Measurements from ENCODE around the gene CIAO2B.

CIAO2B gene

DNA sequence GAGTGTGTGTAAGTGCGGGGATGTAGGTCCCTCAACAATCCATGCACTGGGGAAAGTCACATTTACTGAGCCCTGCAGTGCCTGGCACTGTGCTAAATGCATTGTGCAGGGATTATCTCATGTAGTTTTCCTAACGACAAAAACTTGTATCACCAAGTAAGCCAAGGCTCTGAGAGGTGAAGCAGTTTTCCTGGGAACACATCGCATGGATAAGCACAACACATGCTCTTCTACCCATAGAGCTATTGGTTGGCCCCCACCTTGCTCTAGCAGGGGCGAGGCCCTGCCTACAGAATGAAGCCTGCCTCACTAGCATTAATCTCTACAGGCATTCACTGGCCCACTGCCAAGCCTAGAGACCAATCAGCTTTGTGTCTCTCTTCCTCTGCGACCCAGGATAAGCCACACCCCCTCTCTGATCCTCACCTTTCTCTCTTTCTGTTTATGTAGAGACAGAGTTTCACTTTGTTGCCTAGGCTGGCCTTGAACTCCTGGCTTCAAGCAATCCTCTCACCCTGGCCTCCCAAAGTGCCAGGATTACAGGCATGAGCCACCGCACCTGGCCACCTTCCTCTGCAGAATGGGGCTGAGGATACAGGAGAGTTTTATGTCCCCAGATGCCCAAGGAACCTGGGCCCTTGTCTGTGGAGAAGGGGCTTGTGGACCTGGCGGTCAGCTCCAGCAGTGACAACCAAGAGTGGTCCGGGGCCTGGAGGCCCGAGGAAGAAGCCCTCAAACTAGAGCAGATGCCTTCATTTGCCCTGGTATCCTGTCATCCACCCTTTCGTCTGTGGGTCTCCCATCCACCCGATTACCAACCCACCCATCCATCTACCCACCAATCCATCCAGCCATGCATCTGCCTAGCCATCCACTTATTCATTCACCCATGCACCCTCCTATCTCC is 28.3 kb downstream of the CIAO2B start:
- Histone ChIP-seq H3K4me3 (ENCODE audit: low read length in 2 of 2) (no peak overlapping the region), H3K36me3 (ENCODE audit: control insufficient read depth in 2 of 2, insufficient read depth in 2 of 2, low read length in 2 of 2) (no peaks in the 10 kb centered on the region), H3K27ac (ENCODE audit: low read depth in 2 of 2, low read length in 2 of 2) (peak overlapping the region; percentile 6 to 43), H3K9me3 (ENCODE audit: control insufficient read depth in 2 of 2, low read length in 2 of 2) (no peaks in the 10 kb centered on the region), H3K4me1 (ENCODE audit: control insufficient read depth in 2 of 2, insufficient read depth in 2 of 2, low read length in 2 of 2) (peaks cover 17 to 18% of the 10 kb centered on the region in 2 donors), H3K9ac (ENCODE audit: low read depth in 1 of 2, low read length in 2 of 2) (peak overlapping the region in 1 of 2 donors; percentile 0), H3K27me3 (ENCODE audit: control insufficient read depth in 2 of 2, insufficient read depth in 2 of 2, low read length in 2 of 2) (no peaks in the 10 kb centered on the region)

DNA sequence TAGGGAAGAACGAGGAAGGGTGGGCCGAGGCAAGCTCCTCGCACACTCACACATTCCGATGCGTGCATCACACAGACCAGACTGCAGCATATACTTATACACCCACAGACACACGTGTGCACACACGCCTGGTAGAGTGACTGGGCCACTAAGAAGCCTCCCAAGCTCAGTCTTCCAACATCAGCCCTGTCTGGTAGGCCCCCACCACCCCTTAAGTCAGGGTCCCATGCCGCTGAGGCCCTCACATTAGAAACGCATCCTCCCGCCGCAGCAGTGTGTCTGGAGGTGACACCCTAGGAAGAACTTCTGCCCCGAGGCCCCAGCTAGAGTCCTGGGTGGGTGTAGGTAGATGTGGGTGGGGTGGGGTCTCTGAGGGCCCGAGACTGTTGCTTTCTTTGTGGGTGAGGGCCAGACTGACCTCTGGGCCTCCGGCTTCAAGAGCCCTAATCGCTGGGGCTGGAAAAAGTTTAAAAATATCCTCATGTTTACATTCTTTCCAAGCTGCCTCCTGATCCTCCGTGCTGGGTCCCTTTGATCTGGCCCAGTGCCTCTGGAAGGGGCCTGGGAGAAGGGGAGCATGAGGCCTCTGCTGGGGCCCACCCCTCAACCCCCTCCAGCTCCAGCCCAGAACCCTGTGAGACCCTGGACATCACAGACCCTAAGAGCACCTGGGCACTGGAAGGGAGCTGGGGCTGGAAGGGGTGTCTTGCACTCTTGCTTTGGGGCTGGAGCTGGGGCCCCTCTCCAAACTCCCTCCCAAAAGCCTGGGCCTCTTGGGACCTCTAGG is 29.2 kb downstream of the CIAO2B start:
- no peaks in the 10 kb centered on the region for H3K36me3 ChIP-seq (ENCODE audit: control insufficient read depth in 2 of 2, insufficient read depth in 2 of 2, low read length in 2 of 2)
- no peaks in the 10 kb centered on the region for H3K27me3 ChIP-seq (ENCODE audit: control insufficient read depth in 2 of 2, insufficient read depth in 2 of 2, low read length in 2 of 2)
- peak overlapping the region; percentile 40 to 56 for H3K27ac ChIP-seq (ENCODE audit: low read depth in 2 of 2, low read length in 2 of 2)
- no peak overlapping the region for H3K4me3 ChIP-seq (ENCODE audit: low read length in 2 of 2)
- H3K9me3 ChIP-seq (ENCODE audit: control insufficient read depth in 2 of 2, low read length in 2 of 2), result no peaks in the 10 kb centered on the region
- H3K4me1 ChIP-seq (ENCODE audit: control insufficient read depth in 2 of 2, insufficient read depth in 2 of 2, low read length in 2 of 2), result peaks cover 24% of the 10 kb centered on the region in 2 donors
- peak overlapping the region in 1 of 2 donors; percentile 0 for H3K9ac ChIP-seq (ENCODE audit: low read depth in 1 of 2, low read length in 2 of 2)

DNA sequence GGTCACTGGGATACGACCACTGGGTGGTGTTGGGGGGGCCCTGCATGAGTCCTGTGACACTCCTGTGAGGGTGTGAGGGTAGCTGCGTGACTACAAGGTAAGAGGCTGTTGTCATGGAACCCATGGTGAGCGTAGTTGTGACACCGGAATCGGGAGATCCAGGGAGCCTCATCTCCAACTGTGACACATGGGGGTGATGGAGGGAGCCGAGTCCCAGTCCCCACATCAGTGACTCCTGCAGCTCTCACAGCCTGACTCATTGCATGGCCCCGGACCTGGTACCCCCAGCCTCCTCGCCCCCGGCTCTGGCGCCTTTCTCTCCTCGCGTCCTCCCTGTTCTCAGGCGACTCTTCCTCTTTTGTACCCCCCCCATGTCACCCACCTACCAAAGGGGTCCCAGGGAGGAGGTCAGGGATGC is 29.8 kb downstream of the CIAO2B start:
- H3K4me3 ChIP-seq (ENCODE audit: low read length in 2 of 2), result no peak overlapping the region
- no peak overlapping the region for H3K9ac ChIP-seq (ENCODE audit: low read depth in 1 of 2, low read length in 2 of 2)
- H3K27ac ChIP-seq (ENCODE audit: low read depth in 2 of 2, low read length in 2 of 2), result peak overlapping the region; percentile 22 to 56
- H3K36me3 ChIP-seq (ENCODE audit: control insufficient read depth in 2 of 2, insufficient read depth in 2 of 2, low read length in 2 of 2), result no peaks in the 10 kb centered on the region
- H3K4me1 ChIP-seq (ENCODE audit: control insufficient read depth in 2 of 2, insufficient read depth in 2 of 2, low read length in 2 of 2), result peaks cover 28 to 29% of the 10 kb centered on the region in 2 donors
- no peaks in the 10 kb centered on the region for H3K27me3 ChIP-seq (ENCODE audit: control insufficient read depth in 2 of 2, insufficient read depth in 2 of 2, low read length in 2 of 2)
- H3K9me3 ChIP-seq (ENCODE audit: control insufficient read depth in 2 of 2, low read length in 2 of 2), result no peaks in the 10 kb centered on the region

- H3K27ac ChIP-seq (ENCODE audit: low read depth in 2 of 2, low read length in 2 of 2), result peak overlapping the region in 1 of 2 donors; percentile 22
- H3K9me3 ChIP-seq (ENCODE audit: control insufficient read depth in 2 of 2, low read length in 2 of 2), result no peaks in the 10 kb centered on the region
- no peak overlapping the region for H3K4me3 ChIP-seq (ENCODE audit: low read length in 2 of 2)
- no peaks in the 10 kb centered on the region for H3K36me3 ChIP-seq (ENCODE audit: control insufficient read depth in 2 of 2, insufficient read depth in 2 of 2, low read length in 2 of 2)
- no peak overlapping the region for H3K9ac ChIP-seq (ENCODE audit: low read depth in 1 of 2, low read length in 2 of 2)
- no peaks in the 10 kb centered on the region for H3K27me3 ChIP-seq (ENCODE audit: control insufficient read depth in 2 of 2, insufficient read depth in 2 of 2, low read length in 2 of 2)
- H3K4me1 ChIP-seq (ENCODE audit: control insufficient read depth in 2 of 2, insufficient read depth in 2 of 2, low read length in 2 of 2), result peaks cover 32 to 33% of the 10 kb centered on the region in 2 donors
Observed at GRCh38 chr16:66903544-66904427, 30.4 kb downstream of the CIAO2B start.

GRCh38 chr16:66902648-66903543 is 31.3 kb downstream of the CIAO2B start:
- no peak overlapping the region for H3K9ac ChIP-seq (ENCODE audit: low read depth in 1 of 2, low read length in 2 of 2)
- H3K27me3 ChIP-seq (ENCODE audit: control insufficient read depth in 2 of 2, insufficient read depth in 2 of 2, low read length in 2 of 2), result no peaks in the 10 kb centered on the region
- H3K4me3 ChIP-seq (ENCODE audit: low read length in 2 of 2), result no peak overlapping the region
- H3K4me1 ChIP-seq (ENCODE audit: control insufficient read depth in 2 of 2, insufficient read depth in 2 of 2, low read length in 2 of 2), result peaks cover 32 to 33% of the 10 kb centered on the region in 2 donors
- no peaks in the 10 kb centered on the region for H3K9me3 ChIP-seq (ENCODE audit: control insufficient read depth in 2 of 2, low read length in 2 of 2)
- H3K36me3 ChIP-seq (ENCODE audit: control insufficient read depth in 2 of 2, insufficient read depth in 2 of 2, low read length in 2 of 2), result no peaks in the 10 kb centered on the region
- peak overlapping the region; percentile 12 to 32 for H3K27ac ChIP-seq (ENCODE audit: low read depth in 2 of 2, low read length in 2 of 2)

DNA sequence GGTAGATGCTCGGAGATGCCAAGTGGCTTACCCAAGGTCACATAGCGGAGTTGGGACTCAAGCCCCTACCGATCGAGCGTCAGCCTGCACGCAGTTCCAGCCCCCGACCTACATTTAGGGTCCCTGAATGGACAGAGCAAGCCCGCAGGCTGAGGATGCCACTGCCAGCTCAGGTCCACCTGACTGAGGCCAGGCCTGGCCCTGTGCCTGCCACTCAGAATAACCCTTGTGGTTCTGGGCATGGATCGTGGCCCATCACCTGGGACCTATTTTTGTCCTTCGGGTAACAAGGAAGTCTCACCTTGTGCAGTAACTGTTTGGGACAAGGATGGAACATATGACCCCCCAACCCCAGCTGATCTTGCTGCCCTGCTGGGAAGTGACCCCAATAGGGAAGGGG is 32.6 kb downstream of the CIAO2B start:
- Histone ChIP-seq H3K4me3 (ENCODE audit: low read length in 2 of 2) (no peak overlapping the region), H3K4me1 (ENCODE audit: control insufficient read depth in 2 of 2, insufficient read depth in 2 of 2, low read length in 2 of 2) (peaks cover 37 to 39% of the 10 kb centered on the region in 2 donors)

GRCh38 chr16:66900721-66901441 is 33.3 kb downstream of the CIAO2B start:
- no peaks in the 10 kb centered on the region for H3K27me3 ChIP-seq (ENCODE audit: control insufficient read depth in 2 of 2, insufficient read depth in 2 of 2, low read length in 2 of 2)
- H3K27ac ChIP-seq (ENCODE audit: low read depth in 2 of 2, low read length in 2 of 2), result peak overlapping the region; percentile 69 to 75
- no peaks in the 10 kb centered on the region for H3K9me3 ChIP-seq (ENCODE audit: control insufficient read depth in 2 of 2, low read length in 2 of 2)
- peaks cover 40 to 45% of the 10 kb centered on the region in 2 donors for H3K4me1 ChIP-seq (ENCODE audit: control insufficient read depth in 2 of 2, insufficient read depth in 2 of 2, low read length in 2 of 2)
- no peaks in the 10 kb centered on the region for H3K36me3 ChIP-seq (ENCODE audit: control insufficient read depth in 2 of 2, insufficient read depth in 2 of 2, low read length in 2 of 2)
- no peak overlapping the region for H3K4me3 ChIP-seq (ENCODE audit: low read length in 2 of 2)
- H3K9ac ChIP-seq (ENCODE audit: low read depth in 1 of 2, low read length in 2 of 2), result peak overlapping the region; percentile 24 to 78

More for the DNA sequence above, 32.6 kb downstream of the CIAO2B start:
- peak overlapping the region; percentile 69 to 75 for H3K27ac ChIP-seq (ENCODE audit: low read depth in 2 of 2, low read length in 2 of 2)
- no peaks in the 10 kb centered on the region for H3K9me3 ChIP-seq (ENCODE audit: control insufficient read depth in 2 of 2, low read length in 2 of 2)
- H3K9ac ChIP-seq (ENCODE audit: low read depth in 1 of 2, low read length in 2 of 2), result no peak overlapping the region
- no peaks in the 10 kb centered on the region for H3K27me3 ChIP-seq (ENCODE audit: control insufficient read depth in 2 of 2, insufficient read depth in 2 of 2, low read length in 2 of 2)
- no peaks in the 10 kb centered on the region for H3K36me3 ChIP-seq (ENCODE audit: control insufficient read depth in 2 of 2, insufficient read depth in 2 of 2, low read length in 2 of 2)

GRCh38 chr16:66899945-66900710 is 34.1 kb downstream of the CIAO2B start:
- Histone ChIP-seq H3K4me3 (ENCODE audit: low read length in 2 of 2) (peak overlapping the region in 1 of 2 donors; percentile 11), H3K9ac (ENCODE audit: low read depth in 1 of 2, low read length in 2 of 2) (peak overlapping the region in 1 of 2 donors; percentile 78), H3K9me3 (ENCODE audit: control insufficient read depth in 2 of 2, low read length in 2 of 2) (no peaks in the 10 kb centered on the region)

More at GRCh38 chr16:66899945-66900710, 34.1 kb downstream of the CIAO2B start:
- Histone ChIP-seq H3K27ac (ENCODE audit: low read depth in 2 of 2, low read length in 2 of 2) (peak overlapping the region; percentile 69 to 75), H3K27me3 (ENCODE audit: control insufficient read depth in 2 of 2, insufficient read depth in 2 of 2, low read length in 2 of 2) (no peaks in the 10 kb centered on the region), H3K4me1 (ENCODE audit: control insufficient read depth in 2 of 2, insufficient read depth in 2 of 2, low read length in 2 of 2) (peaks cover 40 to 48% of the 10 kb centered on the region in 2 donors), H3K36me3 (ENCODE audit: control insufficient read depth in 2 of 2, insufficient read depth in 2 of 2, low read length in 2 of 2) (no peaks in the 10 kb centered on the region)
